ENCODE results near the gene TTC27. TPM values are rescaled to one million over a fixed set of nuclear protein-coding genes. Genes with fewer than 3 reads are reported as not detected.

Gene TTC27
- total and polyA plus RNA-seq, 2 donors = 10.6 to 22.9 TPM

GRCh38 chr2:32801741-32802140 is 173.9 kb downstream of the TTC27 start:
- Histone ChIP-seq H3K36me3 (ENCODE audit: insufficient read depth) (no peaks in the 10 kb centered on the region), H3K27ac (ENCODE audit: low read depth) (no peak overlapping the region), H3K4me1 (ENCODE audit: insufficient read depth) (no peaks in the 10 kb centered on the region), H3K4me3 (ENCODE audit: low read depth, low read length) (no peak overlapping the region)
- no peak for DNase-seq (ENCODE audit: extremely low spot score)
- 97% methylated on average over 3 of the region's 3 CpGs for WGBS

GRCh38 chr2:32802877-32803276 is 175.0 kb downstream of the TTC27 start:
- Histone ChIP-seq H3K4me1 (ENCODE audit: insufficient read depth) (no peaks in the 10 kb centered on the region), H3K36me3 (ENCODE audit: insufficient read depth) (no peaks in the 10 kb centered on the region), H3K27ac (ENCODE audit: low read depth) (no peak overlapping the region), H3K4me3 (ENCODE audit: low read depth, low read length) (no peak overlapping the region)
- WGBS = 88% methylated on average over 4 of the region's 4 CpGs
- DNase-seq (ENCODE audit: extremely low spot score) = no peak

GRCh38 chr2:32804205-32804604 is 176.4 kb downstream of the TTC27 start:
- 40% methylated on average over 2 of the region's 2 CpGs for WGBS
- Histone ChIP-seq H3K36me3 (ENCODE audit: insufficient read depth) (no peaks in the 10 kb centered on the region), H3K27ac (ENCODE audit: low read depth) (no peak overlapping the region), H3K4me1 (ENCODE audit: insufficient read depth) (no peaks in the 10 kb centered on the region), H3K4me3 (ENCODE audit: low read depth, low read length) (no peak overlapping the region)
- DNase-seq (ENCODE audit: extremely low spot score) = no peak

- DNase-seq (ENCODE audit: extremely low spot score) = no peak
- no peaks in the 10 kb centered on the region for H3K36me3 ChIP-seq (ENCODE audit: insufficient read depth)
- H3K4me1 ChIP-seq (ENCODE audit: insufficient read depth) = no peaks in the 10 kb centered on the region
- no peak overlapping the region for H3K4me3 ChIP-seq (ENCODE audit: low read depth, low read length)
- H3K27ac ChIP-seq (ENCODE audit: low read depth) = no peak overlapping the region
- WGBS = 61% methylated on average over 4 of the region's 4 CpGs
These were observed 177.6 kb downstream of the TTC27 start for GRCh38 chr2:32805104-32806095.

GRCh38 chr2:32806857-32807256 is 179.0 kb downstream of the TTC27 start:
- H3K36me3 ChIP-seq (ENCODE audit: insufficient read depth) = no peaks in the 10 kb centered on the region
- no peak for DNase-seq (ENCODE audit: extremely low spot score)
- H3K4me1 ChIP-seq (ENCODE audit: insufficient read depth) = no peaks in the 10 kb centered on the region
- H3K27ac ChIP-seq (ENCODE audit: low read depth) = no peak overlapping the region
- H3K4me3 ChIP-seq (ENCODE audit: low read depth, low read length) = no peak overlapping the region
- WGBS = 82% methylated on average over 1 of the region's 1 CpG

GRCh38 chr2:32807662-32808061 is 179.8 kb downstream of the TTC27 start:
- Histone ChIP-seq H3K4me3 (ENCODE audit: low read depth, low read length) (no peak overlapping the region), H3K36me3 (ENCODE audit: insufficient read depth) (no peaks in the 10 kb centered on the region), H3K27ac (ENCODE audit: low read depth) (no peak overlapping the region), H3K4me1 (ENCODE audit: insufficient read depth) (no peaks in the 10 kb centered on the region)
- no peak for DNase-seq (ENCODE audit: extremely low spot score)
- 96% methylated on average over 5 of the region's 5 CpGs for WGBS

GRCh38 chr2:32810909-32811495 is 183.2 kb downstream of the TTC27 start:
- Histone ChIP-seq H3K27ac (ENCODE audit: low read depth) (no peak overlapping the region), H3K4me3 (ENCODE audit: low read depth, low read length) (no peak overlapping the region), H3K36me3 (ENCODE audit: insufficient read depth) (no peaks in the 10 kb centered on the region), H3K4me1 (ENCODE audit: insufficient read depth) (no peaks in the 10 kb centered on the region)
- WGBS = 88% methylated on average over 4 of the region's 4 CpGs
- DNase-seq (ENCODE audit: extremely low spot score) = no peak

- Histone ChIP-seq H3K4me3 (ENCODE audit: low read depth, low read length) (no peak overlapping the region), H3K4me1 (ENCODE audit: insufficient read depth) (no peaks in the 10 kb centered on the region), H3K27ac (ENCODE audit: low read depth) (no peak overlapping the region), H3K36me3 (ENCODE audit: insufficient read depth) (no peaks in the 10 kb centered on the region)
- 75% methylated on average over 5 of the region's 5 CpGs for WGBS
- no peak for DNase-seq (ENCODE audit: extremely low spot score)
These were observed 183.8 kb downstream of the TTC27 start for GRCh38 chr2:32811696-32812095.

- H3K4me3 ChIP-seq (ENCODE audit: low read depth, low read length) = no peak overlapping the region
- H3K27ac ChIP-seq (ENCODE audit: low read depth) = no peak overlapping the region
- no peak for DNase-seq (ENCODE audit: extremely low spot score)
- no peaks in the 10 kb centered on the region for H3K4me1 ChIP-seq (ENCODE audit: insufficient read depth)
- 85% methylated on average over 3 of the region's 3 CpGs for WGBS
- no peaks in the 10 kb centered on the region for H3K36me3 ChIP-seq (ENCODE audit: insufficient read depth)
These were observed 184.5 kb downstream of the TTC27 start for GRCh38 chr2:32812316-32812715.

GRCh38 chr2:32820088-32820487 is 192.2 kb downstream of the TTC27 start:
- 93% methylated on average over 3 of the region's 3 CpGs for WGBS
- no peak overlapping the region for H3K27ac ChIP-seq (ENCODE audit: low read depth)
- no peaks in the 10 kb centered on the region for H3K4me1 ChIP-seq (ENCODE audit: insufficient read depth)
- no peak overlapping the region for H3K4me3 ChIP-seq (ENCODE audit: low read depth, low read length)
- no peak for DNase-seq (ENCODE audit: extremely low spot score)
- H3K36me3 ChIP-seq (ENCODE audit: insufficient read depth) = no peaks in the 10 kb centered on the region

GRCh38 chr2:32820701-32821100 is 192.9 kb downstream of the TTC27 start:
- no peak for DNase-seq (ENCODE audit: extremely low spot score)
- H3K4me1 ChIP-seq (ENCODE audit: insufficient read depth) = no peaks in the 10 kb centered on the region
- 95% methylated on average over 1 of the region's 1 CpG for WGBS
- H3K36me3 ChIP-seq (ENCODE audit: insufficient read depth) = no peaks in the 10 kb centered on the region
- no peak overlapping the region for H3K27ac ChIP-seq (ENCODE audit: low read depth)
- H3K4me3 ChIP-seq (ENCODE audit: low read depth, low read length) = no peak overlapping the region

- 61% methylated on average over 3 of the region's 3 CpGs for WGBS
- Histone ChIP-seq H3K4me1 (ENCODE audit: insufficient read depth) (no peaks in the 10 kb centered on the region), H3K27ac (ENCODE audit: low read depth) (no peak overlapping the region), H3K4me3 (ENCODE audit: low read depth, low read length) (no peak overlapping the region), H3K36me3 (ENCODE audit: insufficient read depth) (no peaks in the 10 kb centered on the region)
- no peak for DNase-seq (ENCODE audit: extremely low spot score)
These were observed 196.4 kb downstream of the TTC27 start for GRCh38 chr2:32824070-32824809.

- Histone ChIP-seq H3K36me3 (ENCODE audit: insufficient read depth) (no peaks in the 10 kb centered on the region), H3K4me3 (ENCODE audit: low read depth, low read length) (no peak overlapping the region), H3K27ac (ENCODE audit: low read depth) (no peak overlapping the region), H3K4me1 (ENCODE audit: insufficient read depth) (no peaks in the 10 kb centered on the region)
- WGBS = 20% methylated on average over 6 of the region's 6 CpGs
- DNase-seq (ENCODE audit: extremely low spot score) = no peak
These were observed 197.5 kb downstream of the TTC27 start for GRCh38 chr2:32825291-32825712.
